Activated CD8-positive, alpha-beta memory T cell treated with anti-CD3 and anti-CD28 coated beads for 36 hours (primary cell): ENCODE measurements around the gene SELENOI. TPM values are rescaled to one million over a fixed set of nuclear protein-coding genes. Genes with fewer than 3 reads are reported as not detected.

Experiments
- CTCF ChIA-PET: fragments of 350-600 bp; sonication (Branson Sonifier 250); formaldehyde crosslinking; loops from one replicate; lab custom pipeline; 2021; ENCODE audit warnings: antibody characterized with exemption; lab: Charles Lee
- POLR2A ChIA-PET: fragments of 350-600 bp; sonication (Branson Sonifier 250); formaldehyde crosslinking; loops from one replicate; lab custom pipeline; 2021; ENCODE audit warnings: antibody characterized with exemption; lab: Charles Lee
- total RNA-seq, 2 experiments: library from RNA; stranded (reverse); gene quantifications; one replicate each; pipeline ENCODE4 v1.2.3, GENCODE V29; 2021

The SELENOI gene
- total RNA-seq, 2 experiments from 2014 or later, result 58.4 to 63.9 TPM

DNA sequence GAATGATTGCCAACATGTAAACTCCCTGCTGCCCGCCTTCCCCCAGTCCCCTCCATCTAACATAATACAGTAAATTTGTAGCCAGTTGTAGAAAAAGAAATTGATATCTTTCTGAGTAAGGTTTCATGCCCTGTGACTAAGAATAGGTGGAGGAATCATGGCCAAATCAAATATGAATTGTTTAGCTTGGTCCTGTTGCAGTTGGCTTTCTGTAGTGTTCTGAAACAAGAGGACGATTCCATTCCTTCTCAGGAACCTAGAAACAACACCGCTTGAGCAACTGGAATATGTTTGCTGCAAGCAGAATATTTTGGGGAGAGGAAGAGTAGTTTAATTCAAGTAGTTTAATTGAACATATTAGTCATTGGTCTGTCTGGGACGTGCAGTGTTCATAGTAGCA, 48.8 kb downstream of the SELENOI start:
- POLR2A ChIA-PET, result interaction anchor here (0.7 kb wide), 1 partner anchor 109 kb away, joined by 4 read pairs; no protein-coding TSS in a partner anchor
- CTCF ChIA-PET, result no interaction called here

DNA sequence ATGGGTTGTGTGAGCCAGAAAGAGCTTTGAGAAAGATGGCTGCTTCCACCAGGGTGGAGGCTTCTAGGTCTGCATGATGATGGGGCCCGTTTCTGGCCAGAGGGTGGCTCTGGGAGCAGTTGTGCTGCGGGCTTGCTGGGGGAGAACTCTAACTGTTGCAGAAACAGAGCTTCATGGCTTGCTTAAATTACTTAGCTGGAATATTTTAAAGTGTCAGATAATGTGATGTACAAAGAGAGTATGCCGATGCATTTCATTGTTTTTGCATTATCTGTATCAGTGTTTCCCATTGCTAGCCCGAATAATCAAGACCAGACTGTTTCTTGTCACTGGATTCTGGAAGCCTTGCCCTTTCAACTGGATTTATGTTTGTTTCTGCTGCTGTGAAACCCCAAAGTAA, 49.5 kb downstream of the SELENOI start:
- ChIA-PET CTCF (no interaction called here), POLR2A (interaction anchor here (0.5 kb wide), 1 partner anchor 47 kb away, joined by 3 read pairs; no protein-coding TSS in a partner anchor)

DNA sequence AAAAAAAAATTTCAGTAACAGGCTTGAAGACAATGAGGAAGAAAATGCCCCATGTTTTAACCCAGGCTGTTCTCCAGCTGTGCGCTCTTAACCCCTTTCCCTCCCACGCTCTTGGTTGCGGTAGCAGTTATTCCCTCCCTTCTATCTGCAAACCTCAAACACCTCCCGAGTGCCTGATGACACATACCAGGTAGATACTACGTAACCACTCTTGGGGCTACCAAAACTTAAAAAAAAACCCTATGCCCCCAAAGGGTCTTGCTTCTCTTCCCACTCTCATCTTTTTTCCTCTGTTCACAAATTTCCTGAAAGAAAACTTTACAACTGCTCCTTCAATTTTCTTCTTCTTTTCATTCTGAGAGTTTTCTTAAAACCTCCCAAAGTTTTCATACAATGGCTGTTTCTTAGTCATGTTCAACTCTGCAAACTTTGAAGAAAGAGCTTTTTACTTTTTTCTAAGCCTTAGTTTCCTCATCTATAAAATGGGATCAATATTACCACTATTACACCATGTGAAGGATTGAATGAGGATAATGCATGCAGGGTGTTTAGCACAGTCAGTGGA, 50.9 kb downstream of the SELENOI start:
- CTCF ChIA-PET, result no interaction called here
- POLR2A ChIA-PET, result no interaction called here

DNA sequence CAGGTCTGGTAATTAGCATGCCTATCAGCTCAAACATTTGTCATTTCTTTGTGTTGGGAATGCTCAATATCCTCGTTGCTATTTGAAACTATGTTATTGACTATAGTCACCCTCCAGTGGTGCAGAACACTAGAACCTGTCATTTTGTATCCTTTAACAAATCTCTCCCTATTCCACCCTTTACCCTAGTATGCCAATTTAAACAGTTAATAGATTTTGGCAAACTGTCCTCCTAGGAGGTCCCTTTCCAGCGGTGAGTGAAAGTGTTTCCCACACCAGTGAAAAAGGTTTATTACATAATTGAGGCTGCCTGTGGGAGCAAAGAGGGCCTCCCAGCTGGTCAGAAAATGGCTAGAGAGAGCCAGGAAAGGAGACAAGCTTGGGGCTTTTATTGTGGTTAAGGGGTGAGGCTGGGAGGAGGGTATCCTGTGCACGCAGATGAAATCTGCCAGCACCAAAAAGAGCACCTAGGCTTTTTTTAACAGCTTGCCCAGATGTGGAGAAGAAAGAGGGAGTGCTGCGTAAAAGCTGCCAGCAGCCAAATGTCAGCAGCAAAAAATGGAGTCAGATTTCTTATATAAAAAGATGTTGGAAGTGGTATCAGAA, 53.9 kb downstream of the SELENOI start:
- CTCF ChIA-PET, result interaction anchor here (0.7 kb wide), 3 partner anchors 18 to 237 kb away, joined by 3 to 4 read pairs (median 3); no protein-coding TSS in a partner anchor
- POLR2A ChIA-PET, result no interaction called here

DNA sequence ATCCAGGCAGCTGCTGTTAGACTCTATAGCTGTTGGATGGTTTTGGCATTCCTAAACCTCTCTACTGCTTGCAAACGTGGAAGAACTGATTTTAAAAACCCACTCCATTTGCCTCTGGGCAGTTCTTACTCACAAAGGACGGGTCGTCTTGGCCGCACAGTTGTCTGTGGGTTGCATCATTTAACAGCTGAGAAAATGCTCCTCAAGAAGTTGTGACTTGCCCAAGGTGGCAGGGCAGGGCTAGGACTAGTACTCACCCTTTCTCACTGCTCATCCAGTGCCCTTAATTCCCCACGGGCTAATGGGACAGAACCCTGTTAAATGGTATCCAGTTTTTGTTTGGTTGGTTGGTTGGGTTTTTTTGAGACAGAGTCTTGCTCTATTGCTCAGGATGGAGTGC, 54.8 kb downstream of the SELENOI start:
- ChIA-PET POLR2A (no interaction called here), CTCF (no interaction called here)

DNA sequence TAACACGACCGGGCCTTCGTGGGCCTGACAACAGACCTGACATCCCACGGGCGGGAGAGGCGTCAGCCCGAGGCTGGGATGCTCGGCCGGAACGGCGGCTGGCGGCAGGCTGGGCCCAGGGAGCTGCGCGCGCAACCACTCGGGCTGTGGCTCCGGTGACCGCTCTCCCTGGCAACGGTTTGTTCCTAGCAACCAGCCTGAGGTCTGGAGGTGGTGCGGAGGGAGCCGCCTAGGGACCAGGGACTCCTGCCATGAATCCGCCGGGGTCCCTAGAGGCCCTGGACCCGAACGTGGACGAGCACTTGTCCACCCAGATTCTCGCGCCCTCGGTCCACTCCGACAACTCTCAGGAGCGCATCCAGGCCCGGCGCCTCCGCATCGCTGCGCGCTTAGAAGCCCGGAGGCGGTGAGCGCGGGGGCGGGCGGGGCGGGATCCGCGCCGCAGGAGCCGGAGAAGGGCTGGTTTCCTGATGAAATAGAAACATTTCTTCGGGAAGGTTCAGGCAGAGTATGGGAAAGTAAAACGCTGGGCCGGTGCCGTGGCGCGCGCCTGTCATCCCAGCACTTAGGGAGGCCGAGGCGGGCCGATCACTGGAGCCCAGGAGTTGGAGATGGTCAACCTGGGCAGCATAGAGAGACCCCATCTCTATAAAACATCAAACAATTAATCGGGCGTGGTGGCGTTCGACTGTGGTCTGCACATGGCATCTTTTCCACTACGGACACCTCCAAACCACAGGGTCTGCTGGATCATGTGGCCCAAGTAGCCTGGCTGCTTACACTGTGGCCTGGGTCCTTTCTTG, 56.0 kb downstream of the SELENOI start, which contains the start of gene DRC1:
Gene DRC1 (plus strand): TSS at position 182 of the 803 bp plus-strand sequence. CDS start 70 bp downstream, at position 252.
- ChIA-PET POLR2A (no interaction called here), CTCF (no interaction called here)

DNA sequence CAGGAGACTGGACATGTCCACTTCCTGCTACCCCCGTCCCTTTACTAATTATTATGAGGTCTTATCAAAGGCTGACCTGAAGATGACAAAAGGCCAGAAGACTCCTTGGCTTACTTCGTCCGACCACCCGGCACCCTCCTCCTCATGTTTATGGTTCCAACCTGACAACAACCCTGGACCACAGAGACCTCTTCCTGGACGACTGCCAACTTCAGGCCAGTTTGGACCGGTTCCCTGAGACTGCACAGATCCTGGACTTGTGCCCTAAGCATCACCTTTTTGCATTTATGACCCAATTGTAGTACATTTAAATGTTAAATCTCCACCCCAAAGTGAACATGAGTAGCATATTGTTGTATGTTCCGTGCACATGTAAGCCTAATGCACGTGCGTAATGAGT, 61.6 kb downstream of the SELENOI start:
- ChIA-PET POLR2A (no interaction called here), CTCF (no interaction called here)

DNA sequence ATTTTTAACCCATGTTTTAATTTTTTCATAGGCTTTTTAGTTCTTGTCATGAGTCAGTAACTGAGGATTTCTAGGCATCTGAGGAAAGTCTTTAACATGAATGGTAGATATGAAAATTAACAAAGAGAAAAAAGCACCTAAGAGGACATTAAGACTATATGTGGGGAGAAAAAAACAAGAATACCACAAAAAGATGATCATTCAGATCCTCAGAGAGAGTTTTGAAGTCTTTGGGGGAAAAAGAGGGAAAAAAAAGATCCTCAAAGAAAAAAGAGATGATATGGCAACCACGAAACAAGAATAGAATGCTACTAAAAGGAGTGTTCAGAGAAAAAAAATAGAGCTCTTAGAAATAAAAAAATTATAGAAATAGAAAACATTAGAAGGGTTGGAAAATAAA, 63.8 kb downstream of the SELENOI start:
- ChIA-PET CTCF (no interaction called here), POLR2A (no interaction called here)

DNA sequence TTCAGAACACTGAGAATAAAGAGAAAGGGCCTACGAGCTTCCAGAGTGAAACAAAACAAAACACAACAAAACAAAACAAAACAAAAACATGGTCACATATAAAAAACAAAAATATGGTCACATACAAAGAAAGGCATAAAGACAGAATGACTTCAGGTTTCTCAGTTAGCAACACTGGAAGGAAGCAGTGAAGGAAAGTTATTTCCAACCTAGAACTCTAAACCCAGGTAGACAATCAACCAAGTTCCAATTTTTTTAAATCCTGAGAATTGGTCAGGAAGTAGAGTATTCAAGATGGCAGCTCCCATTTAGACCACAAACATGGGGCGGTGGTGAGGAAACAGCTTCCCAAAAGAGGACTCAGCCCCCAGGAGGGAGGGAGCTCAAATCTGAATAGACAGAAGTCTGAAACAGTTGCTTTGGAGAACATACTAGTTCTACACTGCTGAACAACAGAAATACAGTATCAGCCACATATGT, 64.9 kb downstream of the SELENOI start:
- ChIA-PET POLR2A (no interaction called here), CTCF (no interaction called here)

DNA sequence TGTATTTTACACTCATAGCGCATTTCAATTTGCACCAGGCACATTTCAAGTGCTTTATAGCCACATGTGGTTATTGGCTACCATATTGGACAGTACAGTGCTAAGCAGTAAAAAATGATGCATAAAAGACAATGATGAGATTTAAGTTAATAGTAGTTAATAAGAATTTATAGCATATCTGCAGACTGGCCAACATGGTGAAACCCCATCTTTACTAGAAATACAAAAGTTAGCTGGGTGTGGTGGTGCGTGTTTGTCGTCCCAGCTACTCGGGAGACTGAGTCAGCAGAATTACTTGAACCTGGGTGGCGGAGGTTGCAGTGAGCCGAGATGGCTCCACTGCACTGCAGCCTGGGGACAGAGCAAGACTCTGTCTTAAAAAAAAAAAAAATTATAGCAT, 65.5 kb downstream of the SELENOI start:
- ChIA-PET CTCF (no interaction called here), POLR2A (no interaction called here)

DNA sequence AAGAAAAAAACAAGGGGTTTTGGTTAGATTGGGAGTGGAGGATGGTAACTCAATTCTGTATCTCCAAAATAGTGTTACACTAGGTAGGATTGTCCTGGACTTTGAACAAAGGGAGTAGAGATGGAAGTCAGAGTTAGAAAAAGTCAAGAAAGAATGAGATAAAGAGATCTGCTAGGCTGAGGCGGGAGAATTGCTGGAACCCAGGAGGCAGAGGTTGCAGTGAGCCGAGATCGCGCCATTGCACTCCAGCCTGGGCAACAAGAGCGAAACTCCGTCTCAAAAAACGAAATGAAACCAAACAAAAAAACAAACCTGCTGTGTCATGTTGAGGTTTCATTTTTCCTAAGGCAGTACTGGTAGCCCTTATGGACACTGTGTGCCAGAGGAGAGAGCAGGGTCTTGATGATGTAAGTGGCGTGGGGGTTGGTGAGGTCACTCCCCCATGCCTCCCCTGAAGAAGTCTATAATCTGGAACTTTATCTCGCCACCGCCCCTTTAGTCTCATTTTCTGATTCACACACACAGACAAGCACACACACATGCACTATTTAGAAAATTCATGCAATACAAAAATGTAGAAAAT, 66.2 kb downstream of the SELENOI start:
- CTCF ChIA-PET, result no interaction called here

DNA sequence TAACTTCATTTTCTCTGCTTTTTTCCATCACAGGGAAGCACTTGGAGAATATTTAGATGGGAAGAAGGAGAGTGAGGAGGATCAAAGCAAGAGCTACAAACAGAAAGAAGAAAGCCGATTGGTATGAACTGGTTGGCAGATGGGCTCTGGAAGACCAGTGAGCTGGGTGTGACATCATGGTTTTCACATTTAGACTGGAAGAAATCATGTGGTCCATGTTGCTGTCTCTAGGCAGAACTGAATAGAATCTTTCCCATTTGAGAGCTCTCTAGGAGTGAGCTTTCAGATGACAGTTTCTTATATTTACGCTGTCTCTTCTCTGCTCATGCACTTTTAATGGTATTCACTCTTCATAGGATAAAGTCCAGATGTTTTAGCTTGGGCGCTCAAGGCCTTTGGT, 68.4 kb downstream of the SELENOI start:
- CTCF ChIA-PET, result no interaction called here
- POLR2A ChIA-PET, result no interaction called here

More for the DNA sequence above, 66.2 kb downstream of the SELENOI start:
- POLR2A ChIA-PET, result no interaction called here

DNA sequence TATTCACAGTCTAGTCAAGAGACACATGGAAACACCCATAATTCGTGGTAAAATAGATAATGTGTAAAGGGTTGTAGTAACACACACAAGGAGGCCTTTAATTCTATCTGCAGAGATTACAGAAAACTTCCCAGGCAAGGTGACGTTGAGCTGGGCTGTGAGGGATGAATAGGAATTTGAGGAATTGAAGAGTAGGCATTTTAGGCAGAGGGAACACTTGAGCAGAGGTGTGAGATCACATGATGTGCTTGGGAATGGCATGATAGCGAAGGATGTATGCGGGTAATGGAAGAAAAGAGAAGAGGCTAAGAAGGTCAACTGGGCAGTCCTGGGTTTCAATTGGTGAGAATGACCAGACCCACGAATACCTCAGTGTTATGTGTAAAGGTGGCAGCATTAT, 76.0 kb downstream of the SELENOI start:
- POLR2A ChIA-PET, result no interaction called here
- CTCF ChIA-PET, result no interaction called here

DNA sequence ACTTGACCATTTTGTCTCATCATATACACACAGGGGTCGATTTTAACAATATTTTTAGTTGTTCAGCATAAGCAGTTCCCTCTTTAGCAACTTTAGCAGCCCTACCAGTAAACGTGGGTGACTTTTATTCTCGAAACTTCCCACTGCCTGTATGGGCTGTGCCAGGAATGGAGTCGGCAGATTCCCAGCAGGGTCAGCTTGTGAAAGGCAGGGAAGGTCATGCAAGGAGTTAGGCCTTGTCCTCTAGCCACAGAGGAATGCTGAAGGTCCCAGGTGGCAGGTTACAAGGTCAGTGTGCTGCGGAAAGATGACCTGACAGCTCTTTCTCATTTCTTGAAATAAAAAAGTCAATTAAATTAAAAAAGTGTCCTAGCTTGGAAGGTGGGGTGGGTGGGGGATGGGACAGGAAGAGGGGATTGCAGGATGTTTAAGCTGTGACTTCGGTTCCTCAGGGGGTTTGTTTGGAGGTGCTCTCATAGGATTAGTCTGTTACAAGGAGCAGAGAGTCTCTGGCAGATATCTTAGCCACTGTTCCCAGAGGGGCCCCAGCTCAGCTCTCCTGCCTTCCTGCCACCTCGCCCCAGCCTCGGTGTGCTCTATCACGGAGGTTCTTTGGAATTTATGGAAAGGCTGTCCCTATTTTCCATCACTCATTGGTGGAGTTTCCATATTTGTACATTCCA, 77.1 kb downstream of the SELENOI start:
- POLR2A ChIA-PET, result no interaction called here
- CTCF ChIA-PET, result interaction anchor here (0.6 to 0.7 kb wide), 2 partner anchors 19 to 47 kb away, joined by 3 to 4 read pairs; no protein-coding TSS in a partner anchor

DNA sequence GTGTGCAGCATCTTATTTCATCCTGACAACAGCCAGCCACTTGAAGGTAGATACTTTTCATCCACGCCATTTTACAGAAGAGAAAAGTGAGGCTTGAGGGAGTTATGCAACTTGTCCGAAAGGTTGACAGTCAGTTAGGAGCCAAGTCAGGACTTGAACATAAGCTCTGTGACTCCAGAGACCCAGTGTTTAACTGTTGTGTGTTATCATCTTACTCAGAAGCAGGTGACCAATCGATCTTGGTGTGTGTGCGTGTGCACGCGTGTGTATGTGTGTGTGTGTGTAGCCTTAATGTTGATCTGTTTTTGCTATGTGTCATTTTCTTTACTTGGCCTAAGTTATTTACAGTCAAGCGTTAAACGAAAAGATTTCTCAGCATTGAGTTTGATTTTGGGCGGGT, 77.8 kb downstream of the SELENOI start:
- ChIA-PET CTCF (no interaction called here), POLR2A (no interaction called here)

DNA sequence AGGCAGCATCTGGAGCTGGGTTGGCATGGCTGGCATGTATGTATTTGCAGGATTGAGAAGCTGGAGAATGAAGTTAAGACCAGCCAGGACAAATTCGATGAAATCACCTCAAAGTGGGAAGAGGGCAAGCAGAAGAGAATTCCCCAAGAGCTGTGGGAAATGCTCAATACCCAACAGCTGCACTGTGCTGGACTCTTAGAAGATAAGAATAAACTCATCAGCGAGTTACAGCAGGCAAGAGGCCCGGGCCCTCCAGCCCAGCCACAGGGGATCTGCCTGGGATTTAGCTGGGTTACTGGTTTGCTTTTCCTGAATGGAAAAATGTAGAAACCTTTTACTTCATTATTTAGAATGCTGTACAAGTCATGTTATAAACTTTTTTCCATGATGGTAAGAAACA, 78.3 kb downstream of the SELENOI start:
- ChIA-PET CTCF (no interaction called here), POLR2A (no interaction called here)

DNA sequence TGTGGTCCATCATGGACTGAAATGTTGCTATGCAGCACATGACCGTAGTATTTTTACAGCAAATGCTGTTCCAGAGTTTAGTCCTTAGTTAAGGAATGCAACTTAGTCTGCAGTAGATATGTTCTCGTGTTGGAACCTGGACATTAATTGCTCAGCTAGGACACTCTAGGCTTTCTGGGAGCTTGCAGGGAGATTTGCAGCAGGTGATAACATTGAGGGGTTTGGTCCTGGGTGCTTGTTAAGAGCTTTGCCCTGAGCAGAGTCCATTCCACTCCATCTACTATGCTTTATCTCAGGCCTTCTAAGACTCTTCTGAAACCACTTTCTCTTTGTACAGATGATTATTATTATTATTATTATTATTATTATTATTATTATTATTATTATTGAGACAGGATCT, 82.9 kb downstream of the SELENOI start:
- ChIA-PET CTCF (no interaction called here), POLR2A (no interaction called here)

DNA sequence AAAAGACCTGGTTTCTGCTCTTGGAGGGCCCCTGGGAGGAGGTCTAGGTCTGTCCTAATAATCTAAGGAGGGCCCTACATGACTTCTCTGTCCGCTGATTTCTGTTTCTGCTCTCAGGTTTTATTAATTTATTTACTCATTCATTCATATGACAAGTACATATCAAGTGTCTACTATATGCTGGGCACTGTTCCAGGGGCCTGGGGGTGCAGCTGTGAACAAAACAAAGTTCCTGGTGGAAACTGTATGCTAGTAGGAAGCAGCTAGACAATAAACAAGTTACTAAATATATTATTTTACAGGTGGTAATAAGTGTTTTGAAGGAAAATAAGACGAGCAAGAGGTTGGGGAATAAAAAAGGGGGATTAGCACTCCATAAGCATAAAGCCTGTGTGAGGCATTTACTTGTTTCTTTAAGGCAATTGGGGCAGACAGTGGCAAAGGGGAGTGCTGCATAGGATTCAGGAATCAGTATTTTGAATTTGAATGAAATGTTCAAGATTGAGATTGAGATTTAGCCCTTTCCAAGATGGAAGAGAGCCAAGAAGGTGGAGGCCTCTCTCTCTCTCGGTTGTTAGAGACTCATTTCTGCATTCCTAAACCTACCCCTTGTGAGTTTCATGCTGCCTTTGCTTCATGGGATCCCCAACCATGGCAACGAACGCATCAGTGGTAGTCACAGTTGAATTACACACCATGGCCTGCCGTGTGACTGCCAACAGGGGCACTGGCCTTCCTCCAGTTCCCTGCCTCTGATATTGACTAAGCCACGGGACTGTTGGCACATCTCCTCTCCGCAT, 84.0 kb downstream of the SELENOI start:
- POLR2A ChIA-PET, result no interaction called here

DNA sequence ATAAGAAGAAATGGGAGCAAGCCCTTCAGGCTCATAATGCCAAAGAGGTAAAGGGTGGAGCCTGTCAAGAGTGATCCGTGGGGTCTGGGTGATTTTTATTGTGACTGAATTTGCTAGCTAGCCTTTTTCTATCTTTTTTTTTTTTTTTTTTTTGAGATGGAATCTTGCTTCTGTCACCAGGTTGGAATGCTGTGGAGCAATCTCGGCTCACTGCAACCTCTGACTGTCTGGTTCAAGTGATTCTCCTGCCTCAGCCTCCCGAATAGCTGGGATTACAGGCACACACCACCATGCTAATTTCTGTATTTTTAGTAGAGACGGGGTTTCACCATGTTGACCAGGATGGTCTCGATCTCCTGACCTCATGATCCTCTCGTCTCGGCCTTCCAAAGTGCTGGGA, 84.9 kb downstream of the SELENOI start:
- ChIA-PET POLR2A (no interaction called here), CTCF (no interaction called here)

More for the DNA sequence above, 84.0 kb downstream of the SELENOI start:
- CTCF ChIA-PET, result no interaction called here
